ENCODE measurements around the gene CALR.

Gene CALR

DNA sequence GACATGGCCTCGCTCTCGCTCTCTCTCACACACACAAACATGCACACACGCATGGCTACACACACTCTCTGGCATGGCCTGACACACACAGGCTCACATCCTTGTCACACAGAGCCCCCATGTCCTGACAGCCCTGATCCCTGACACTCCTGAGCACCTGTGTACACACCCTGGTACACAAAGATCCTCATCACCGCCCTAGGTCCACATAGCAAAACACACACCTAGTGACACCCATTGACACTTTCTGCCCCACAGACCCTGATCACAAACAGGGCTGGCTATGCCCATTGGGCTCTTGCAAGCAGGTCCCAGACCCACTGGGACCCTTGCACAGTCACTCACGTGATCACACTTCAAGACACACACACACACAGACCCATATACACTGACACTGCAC lies 52.9 kb downstream of the CALR start:
- Mint-ChIP-seq H3K9me3 (no peaks in the 10 kb centered on the region), H3K4me3 (no peak overlapping the region), H3K27ac (no peak overlapping the region), H3K4me1 (ENCODE audit: low read depth) (peaks cover 8% of the 10 kb centered on the region), H3K36me3 (ENCODE audit: low read depth) (peaks cover 2% of the 10 kb centered on the region), H3K27me3 (peaks cover 14% of the 10 kb centered on the region)
- no peak for DNase-seq

GRCh38 chr19:12992729-12993128 lies 54.3 kb downstream of the CALR start:
- no peak overlapping the region for H3K4me3 Mint-ChIP-seq
- H3K27ac Mint-ChIP-seq = no peak overlapping the region
- H3K36me3 Mint-ChIP-seq (ENCODE audit: low read depth) = peaks cover 2% of the 10 kb centered on the region
- no peaks in the 10 kb centered on the region for H3K9me3 Mint-ChIP-seq
- H3K4me1 Mint-ChIP-seq (ENCODE audit: low read depth) = peaks cover 11% of the 10 kb centered on the region
- H3K27me3 Mint-ChIP-seq = peaks cover 16% of the 10 kb centered on the region
- DNase-seq = no peak

- Mint-ChIP-seq H3K27me3 (peaks cover 16% of the 10 kb centered on the region), H3K27ac (no peak overlapping the region), H3K9me3 (no peaks in the 10 kb centered on the region), H3K36me3 (ENCODE audit: low read depth) (peaks cover 2% of the 10 kb centered on the region), H3K4me1 (ENCODE audit: low read depth) (peaks cover 11% of the 10 kb centered on the region), H3K4me3 (no peak overlapping the region)
- no peak for DNase-seq
These were observed 55.2 kb downstream of the CALR start for GRCh38 chr19:12993562-12993961.
